ENCODE measurements around the gene GJD3. TPM values are rescaled to one million over a fixed set of nuclear protein-coding genes. Genes with fewer than 3 reads are reported as not detected.

GJD3 gene
- total and polyA plus RNA-seq, 8 donors = 0.18 to 3.6 (median 3.0) TPM; not detected in 5

DNA sequence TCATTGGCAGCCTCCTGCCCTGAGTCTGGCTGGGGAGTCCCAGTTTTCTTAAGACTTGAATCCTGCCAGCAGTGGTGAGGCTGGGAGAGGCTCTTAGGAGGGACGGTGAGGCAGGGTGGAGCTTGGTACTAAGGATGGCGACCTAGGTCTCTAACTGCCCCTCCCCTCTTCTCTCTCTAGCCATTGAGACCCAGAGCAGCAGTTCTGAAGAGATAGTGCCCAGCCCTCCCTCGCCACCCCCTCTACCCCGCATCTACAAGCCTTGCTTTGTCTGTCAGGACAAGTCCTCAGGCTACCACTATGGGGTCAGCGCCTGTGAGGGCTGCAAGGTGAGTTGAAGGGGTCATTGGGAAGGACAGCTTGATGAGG is 16.4 kb downstream of the GJD3 start:
- ATAC-seq (no peak), DNase-seq (no peak)
- intact Hi-C loops (cut with DNase I) = no loop called here
- Histone ChIP-seq H3K4me3 (no peak overlapping the region), H3K9me3 (no peaks in the 10 kb centered on the region), H3K27me3 (no peaks in the 10 kb centered on the region), H3K4me1 (peaks cover 62 to 99% of the 10 kb centered on the region in 2 donors), H3K27ac (peak overlapping the region in 1 of 2 donors; percentile 100), H3K36me3 (peaks cover 0 to 53% of the 10 kb centered on the region in 2 donors)
- TF ChIP-seq, protein P1, sequence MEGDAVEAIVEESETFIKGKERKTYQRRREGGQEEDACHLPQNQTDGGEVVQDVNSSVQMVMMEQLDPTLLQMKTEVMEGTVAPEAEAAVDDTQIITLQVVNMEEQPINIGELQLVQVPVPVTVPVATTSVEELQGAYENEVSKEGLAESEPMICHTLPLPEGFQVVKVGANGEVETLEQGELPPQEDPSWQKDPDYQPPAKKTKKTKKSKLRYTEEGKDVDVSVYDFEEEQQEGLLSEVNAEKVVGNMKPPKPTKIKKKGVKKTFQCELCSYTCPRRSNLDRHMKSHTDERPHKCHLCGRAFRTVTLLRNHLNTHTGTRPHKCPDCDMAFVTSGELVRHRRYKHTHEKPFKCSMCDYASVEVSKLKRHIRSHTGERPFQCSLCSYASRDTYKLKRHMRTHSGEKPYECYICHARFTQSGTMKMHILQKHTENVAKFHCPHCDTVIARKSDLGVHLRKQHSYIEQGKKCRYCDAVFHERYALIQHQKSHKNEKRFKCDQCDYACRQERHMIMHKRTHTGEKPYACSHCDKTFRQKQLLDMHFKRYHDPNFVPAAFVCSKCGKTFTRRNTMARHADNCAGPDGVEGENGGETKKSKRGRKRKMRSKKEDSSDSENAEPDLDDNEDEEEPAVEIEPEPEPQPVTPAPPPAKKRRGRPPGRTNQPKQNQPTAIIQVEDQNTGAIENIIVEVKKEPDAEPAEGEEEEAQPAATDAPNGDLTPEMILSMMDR (IDR thresholded peaks at IDR 0.05) = no peak

DNA sequence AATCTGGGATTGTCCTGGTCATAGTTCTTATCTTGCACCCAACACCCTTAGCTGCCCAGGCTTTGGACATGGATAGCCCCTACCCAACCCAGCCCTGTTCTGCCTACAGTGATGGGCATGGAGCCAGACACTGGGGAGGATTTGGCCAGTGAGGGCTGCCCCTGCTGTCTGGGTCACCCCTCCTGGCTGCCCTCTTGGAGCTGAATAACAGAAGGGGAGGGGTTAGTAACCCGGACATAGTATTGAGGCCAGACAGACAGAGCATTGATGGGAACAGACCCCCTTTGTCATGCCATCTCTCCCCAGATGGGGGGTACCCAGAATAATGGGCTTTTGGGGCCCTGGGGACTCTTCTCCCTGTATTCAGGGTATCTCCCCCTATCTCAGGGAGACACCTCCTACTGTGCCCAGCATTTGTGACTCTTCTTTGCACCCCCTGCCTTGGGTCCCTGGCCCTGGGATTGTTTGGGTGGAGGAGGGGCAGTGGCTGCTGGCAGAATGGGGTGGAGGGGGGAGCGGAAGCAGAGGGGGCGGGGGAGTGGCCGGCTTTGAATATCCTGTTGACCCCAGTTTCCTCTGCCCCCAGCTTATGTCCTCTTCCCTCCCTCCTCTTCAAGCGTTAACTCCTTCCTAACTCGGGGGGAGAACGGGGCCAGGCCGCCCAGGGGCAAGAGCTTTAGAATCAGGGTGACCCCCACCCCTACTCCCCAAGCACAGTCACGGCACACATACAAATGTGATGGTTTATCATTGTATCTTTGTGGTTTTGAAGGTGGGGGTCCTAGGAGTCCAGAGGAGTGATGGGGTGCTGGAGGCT is 17.0 kb downstream of the GJD3 start:
- Histone ChIP-seq H3K36me3 (peaks cover 0 to 47% of the 10 kb centered on the region in 2 donors), H3K9me3 (no peaks in the 10 kb centered on the region), H3K27me3 (no peaks in the 10 kb centered on the region), H3K4me1 (peaks cover 62 to 96% of the 10 kb centered on the region in 2 donors), H3K27ac (peak overlapping the region; percentile 53 to 100), H3K4me3 (peak overlapping the region in 1 of 2 donors; percentile 99)
- intact Hi-C loops (cut with DNase I) = no loop called here
- no peak for ATAC-seq
- TF ChIP-seq, protein P1 (IDR thresholded peaks at IDR 0.05) = no peak
- DNase-seq = no peak

DNA sequence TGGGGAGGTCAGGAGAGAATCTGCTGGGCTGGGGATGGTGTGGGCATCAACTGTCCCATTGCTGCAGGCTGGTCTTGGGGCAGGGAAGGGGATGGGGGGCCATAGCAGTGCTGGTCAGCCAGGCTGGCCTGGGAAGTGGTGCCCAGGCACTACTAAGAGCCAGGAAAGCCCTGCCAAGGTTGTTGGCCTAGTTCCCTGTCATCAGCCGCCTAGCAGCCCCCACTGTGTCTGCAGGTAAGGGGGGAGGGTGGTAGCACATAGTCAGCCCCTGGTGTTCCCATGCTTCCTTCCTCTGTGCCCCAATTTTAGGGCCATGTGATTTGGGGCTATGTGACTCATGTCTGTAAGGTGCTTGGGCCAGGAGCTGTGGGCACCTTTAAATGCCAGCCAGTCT is 17.8 kb downstream of the GJD3 start:
- DNase-seq = no peak
- Histone ChIP-seq H3K4me1 (peaks cover 62 to 88% of the 10 kb centered on the region in 2 donors), H3K36me3 (peaks cover 0 to 39% of the 10 kb centered on the region in 2 donors), H3K9me3 (no peaks in the 10 kb centered on the region), H3K4me3 (peak overlapping the region in 1 of 2 donors; percentile 99), H3K27me3 (no peaks in the 10 kb centered on the region), H3K27ac (peak overlapping the region; percentile 53 to 100)
- TF ChIP-seq, protein P1 (IDR thresholded peaks at IDR 0.05) = no peak
- intact Hi-C loops (cut with DNase I) = no loop called here
- ATAC-seq = no peak

DNA sequence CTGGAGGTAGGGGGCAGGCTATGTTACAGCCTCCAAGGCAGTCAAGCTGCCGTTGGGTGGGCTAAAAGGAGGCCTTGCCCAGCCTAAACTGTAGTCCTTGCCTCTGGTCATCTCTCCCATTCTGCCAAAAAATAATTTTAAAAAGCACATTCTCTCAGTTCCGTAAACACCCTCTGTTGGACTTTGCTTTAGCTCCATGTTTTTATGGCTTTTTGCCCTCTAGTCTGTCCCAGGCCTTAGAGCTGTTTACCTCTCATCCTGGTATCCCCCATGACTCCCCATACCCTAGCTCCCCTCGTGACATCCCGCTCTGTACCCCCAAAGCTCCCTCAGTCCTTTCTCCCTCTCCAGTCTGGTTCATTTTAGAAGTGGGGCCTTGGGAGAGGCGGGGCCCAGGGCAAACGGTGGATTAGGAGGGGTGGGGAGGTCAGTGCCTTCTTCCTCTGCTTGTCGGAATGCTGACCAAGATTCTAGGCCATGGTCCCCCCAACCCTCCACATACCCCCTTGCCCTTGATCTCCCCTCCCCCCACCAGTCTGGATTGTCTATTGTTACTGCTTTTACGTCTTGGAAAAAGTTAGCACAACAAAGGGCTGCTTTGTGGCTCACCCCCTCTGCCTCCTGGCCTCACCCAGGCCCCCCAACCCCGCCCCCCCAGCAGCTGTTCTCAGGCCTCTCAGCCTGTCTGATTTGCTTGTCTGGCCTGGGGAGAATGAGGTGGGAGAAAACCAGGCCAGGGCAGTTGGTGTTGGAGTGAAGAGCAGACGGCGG is 18.4 kb downstream of the GJD3 start:
- DNase-seq = no peak
- TF ChIP-seq, protein P1 (IDR thresholded peaks at IDR 0.05) = no peak
- intact Hi-C loops (cut with DNase I) = no loop called here

More for the DNA sequence above, 18.4 kb downstream of the GJD3 start:
- H3K4me3 ChIP-seq = peak overlapping the region; percentile 87 to 99
- H3K27ac ChIP-seq = peak overlapping the region; percentile 93 to 100
- no peaks in the 10 kb centered on the region for H3K27me3 ChIP-seq
- H3K36me3 ChIP-seq = peaks cover 0 to 33% of the 10 kb centered on the region in 2 donors
- H3K9me3 ChIP-seq = no peaks in the 10 kb centered on the region
- ATAC-seq = no peak
- H3K4me1 ChIP-seq = peaks cover 62 to 86% of the 10 kb centered on the region in 2 donors
